ENCODE results near the gene SCLY. TPM values are rescaled to one million over a fixed set of nuclear protein-coding genes. Genes with fewer than 3 reads are reported as not detected.

Gene SCLY
- total RNA-seq, 2 experiments from 2014 or later = 27.1 to 30.0 TPM

GRCh38 chr2:238116298-238117198 is 55.7 kb downstream of the SCLY start:
- H3K27ac Mint-ChIP-seq = no peak overlapping the region
- H3K4me3 Mint-ChIP-seq = no peak overlapping the region
- H3K27me3 Mint-ChIP-seq = no peaks in the 10 kb centered on the region
- ChIA-PET POLR2A (no interaction called here), CTCF (no interaction called here)
- DNase-seq = no peak
- H3K36me3 Mint-ChIP-seq (ENCODE audit: low read depth) = no peaks in the 10 kb centered on the region
- no peaks in the 10 kb centered on the region for H3K4me1 Mint-ChIP-seq
- peaks cover 12% of the 10 kb centered on the region for H3K9me3 Mint-ChIP-seq

GRCh38 chr2:238117199-238118154 is 56.7 kb downstream of the SCLY start:
- Mint-ChIP-seq H3K4me1 (no peaks in the 10 kb centered on the region), H3K4me3 (no peak overlapping the region), H3K27me3 (no peaks in the 10 kb centered on the region), H3K36me3 (ENCODE audit: low read depth) (no peaks in the 10 kb centered on the region), H3K9me3 (peaks cover 10% of the 10 kb centered on the region), H3K27ac (no peak overlapping the region)
- DNase-seq = no peak
- CTCF ChIA-PET = no interaction called here
- POLR2A ChIA-PET = no interaction called here

- no peaks in the 10 kb centered on the region for H3K36me3 Mint-ChIP-seq (ENCODE audit: low read depth)
- POLR2A ChIA-PET = no interaction called here
- H3K27ac Mint-ChIP-seq = no peak overlapping the region
- H3K27me3 Mint-ChIP-seq = no peaks in the 10 kb centered on the region
- CTCF ChIA-PET = no interaction called here
- no peaks in the 10 kb centered on the region for H3K4me1 Mint-ChIP-seq
- DNase-seq = no peak
- no peak overlapping the region for H3K4me3 Mint-ChIP-seq
- H3K9me3 Mint-ChIP-seq = no peaks in the 10 kb centered on the region
These were observed 59.1 kb downstream of the SCLY start for GRCh38 chr2:238119756-238120462.

GRCh38 chr2:238120463-238121298 is 59.9 kb downstream of the SCLY start:
- no peak overlapping the region for H3K27ac Mint-ChIP-seq
- CTCF ChIA-PET = no interaction called here
- H3K36me3 Mint-ChIP-seq (ENCODE audit: low read depth) = no peaks in the 10 kb centered on the region
- H3K4me3 Mint-ChIP-seq = no peak overlapping the region
- H3K27me3 Mint-ChIP-seq = no peaks in the 10 kb centered on the region
- H3K9me3 Mint-ChIP-seq = no peaks in the 10 kb centered on the region
- DNase-seq = no peak
- H3K4me1 Mint-ChIP-seq = no peaks in the 10 kb centered on the region
- POLR2A ChIA-PET = no interaction called here

- H3K4me1 Mint-ChIP-seq = no peaks in the 10 kb centered on the region
- ChIA-PET POLR2A (no interaction called here), CTCF (no interaction called here)
- DNase-seq = no peak
- no peaks in the 10 kb centered on the region for H3K36me3 Mint-ChIP-seq (ENCODE audit: low read depth)
- no peaks in the 10 kb centered on the region for H3K9me3 Mint-ChIP-seq
- H3K27me3 Mint-ChIP-seq = no peaks in the 10 kb centered on the region
- no peak overlapping the region for H3K4me3 Mint-ChIP-seq
- no peak overlapping the region for H3K27ac Mint-ChIP-seq
These were observed 60.9 kb downstream of the SCLY start for GRCh38 chr2:238121511-238122286.

- Mint-ChIP-seq H3K27me3 (no peaks in the 10 kb centered on the region), H3K4me3 (no peak overlapping the region), H3K36me3 (ENCODE audit: low read depth) (no peaks in the 10 kb centered on the region), H3K27ac (no peak overlapping the region), H3K9me3 (no peaks in the 10 kb centered on the region), H3K4me1 (no peaks in the 10 kb centered on the region)
- DNase-seq = no peak
- POLR2A ChIA-PET = no interaction called here
- CTCF ChIA-PET = no interaction called here
These were observed 61.8 kb downstream of the SCLY start for GRCh38 chr2:238122287-238123217.

GRCh38 chr2:238123218-238123971 is 62.6 kb downstream of the SCLY start:
- Mint-ChIP-seq H3K27me3 (no peaks in the 10 kb centered on the region), H3K27ac (no peak overlapping the region), H3K4me3 (no peak overlapping the region), H3K9me3 (no peaks in the 10 kb centered on the region), H3K4me1 (no peaks in the 10 kb centered on the region), H3K36me3 (ENCODE audit: low read depth) (no peaks in the 10 kb centered on the region)
- no peak for DNase-seq
- ChIA-PET CTCF (no interaction called here), POLR2A (no interaction called here)

- no peak overlapping the region for H3K27ac Mint-ChIP-seq
- CTCF ChIA-PET = no interaction called here
- no peak for DNase-seq
These were observed 63.2 kb downstream of the SCLY start for GRCh38 chr2:238123991-238124470.

GRCh38 chr2:238124488-238125126 is 63.8 kb downstream of the SCLY start:
- POLR2A ChIA-PET = no interaction called here
- Mint-ChIP-seq H3K4me3 (no peak overlapping the region), H3K27ac (no peak overlapping the region), H3K4me1 (no peaks in the 10 kb centered on the region), H3K36me3 (ENCODE audit: low read depth) (no peaks in the 10 kb centered on the region), H3K9me3 (no peaks in the 10 kb centered on the region), H3K27me3 (no peaks in the 10 kb centered on the region)
- no peak for DNase-seq
- CTCF ChIA-PET = interaction anchor here (0.6 kb wide), 1 partner anchor 358 kb away, joined by 4 read pairs; no protein-coding TSS in a partner anchor

More at GRCh38 chr2:238123991-238124470, 63.2 kb downstream of the SCLY start:
- no peak overlapping the region for H3K4me3 Mint-ChIP-seq
- POLR2A ChIA-PET = no interaction called here
- no peaks in the 10 kb centered on the region for H3K36me3 Mint-ChIP-seq (ENCODE audit: low read depth)
- no peaks in the 10 kb centered on the region for H3K9me3 Mint-ChIP-seq
- H3K27me3 Mint-ChIP-seq = no peaks in the 10 kb centered on the region
- H3K4me1 Mint-ChIP-seq = no peaks in the 10 kb centered on the region

All from activated CD4-positive, alpha-beta T cell treated with anti-CD3 and anti-CD28 coated beads, Interleukin-2, amount 10 ng/mL, durations not matched to agents 7 days and 5 days (primary cell).